ENCODE data around the gene FCAMR.

FCAMR gene, protein sequence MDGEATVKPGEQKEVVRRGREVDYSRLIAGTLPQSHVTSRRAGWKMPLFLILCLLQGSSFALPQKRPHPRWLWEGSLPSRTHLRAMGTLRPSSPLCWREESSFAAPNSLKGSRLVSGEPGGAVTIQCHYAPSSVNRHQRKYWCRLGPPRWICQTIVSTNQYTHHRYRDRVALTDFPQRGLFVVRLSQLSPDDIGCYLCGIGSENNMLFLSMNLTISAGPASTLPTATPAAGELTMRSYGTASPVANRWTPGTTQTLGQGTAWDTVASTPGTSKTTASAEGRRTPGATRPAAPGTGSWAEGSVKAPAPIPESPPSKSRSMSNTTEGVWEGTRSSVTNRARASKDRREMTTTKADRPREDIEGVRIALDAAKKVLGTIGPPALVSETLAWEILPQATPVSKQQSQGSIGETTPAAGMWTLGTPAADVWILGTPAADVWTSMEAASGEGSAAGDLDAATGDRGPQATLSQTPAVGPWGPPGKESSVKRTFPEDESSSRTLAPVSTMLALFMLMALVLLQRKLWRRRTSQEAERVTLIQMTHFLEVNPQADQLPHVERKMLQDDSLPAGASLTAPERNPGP

DNA sequence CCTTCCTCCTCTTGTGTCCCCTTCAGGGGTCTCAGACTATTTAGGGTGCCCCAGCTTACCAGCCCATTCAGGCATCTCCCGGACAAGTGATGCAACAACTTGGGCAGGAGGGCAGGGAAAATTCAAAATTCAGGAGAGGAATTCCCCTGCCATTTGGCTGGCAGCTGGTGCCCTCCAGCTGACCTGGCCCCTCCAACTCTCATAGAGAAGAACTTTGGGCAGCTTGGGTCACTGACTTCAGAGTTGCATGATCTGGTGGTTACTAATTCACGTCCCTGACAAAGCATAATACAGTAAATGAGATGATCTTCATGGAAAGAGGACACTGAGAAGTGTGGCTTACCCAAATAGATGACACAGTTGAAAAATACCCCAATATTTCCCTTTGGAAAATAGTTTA lies at the start of gene FCAMR:
TSS of gene FCAMR (minus strand) at position 15 of the 400 bp plus-strand sequence. CDS start 335 bp downstream, outside the sequence.
- DNase-seq: no peak

DNA sequence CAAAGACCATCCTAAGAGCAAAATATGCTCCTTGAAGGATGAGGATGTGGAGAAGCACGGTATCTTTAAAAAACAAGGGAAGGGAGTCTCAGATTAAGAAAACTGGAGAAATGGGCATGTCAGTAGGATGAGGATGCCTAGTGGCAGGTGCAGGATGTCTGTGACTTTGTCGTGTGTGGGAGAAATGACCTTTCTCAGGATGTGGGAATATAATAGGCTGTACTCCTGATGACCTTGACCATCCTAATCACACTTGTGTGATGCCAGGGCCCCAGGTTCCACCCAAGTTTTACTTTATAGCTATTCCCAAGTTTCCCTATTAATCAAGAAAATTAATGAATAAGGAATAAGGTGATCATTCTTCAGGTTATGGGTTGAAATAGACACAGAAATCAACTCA lies 49.4 kb upstream of the FCAMR start:
- no peak for DNase-seq

DNA sequence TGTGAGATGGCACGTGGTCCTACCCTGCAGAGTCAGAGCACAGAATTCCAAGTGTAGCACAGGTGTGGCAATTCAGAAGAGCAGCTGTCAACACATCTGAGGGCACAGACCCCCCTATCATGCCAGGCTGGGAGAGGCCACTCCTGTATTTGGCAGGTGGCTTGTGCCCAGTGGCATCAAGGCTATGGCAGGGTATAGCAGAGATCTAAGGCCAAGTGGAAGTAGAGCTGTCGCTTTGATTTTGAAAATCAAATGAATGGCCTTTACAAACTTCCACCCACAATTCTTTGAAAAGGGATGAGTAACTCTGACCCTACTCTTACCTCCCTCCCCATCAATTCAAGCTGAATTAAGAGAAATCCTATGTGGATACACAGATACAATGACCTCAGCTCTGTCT lies 48.9 kb upstream of the FCAMR start:
- no peak for DNase-seq

DNA sequence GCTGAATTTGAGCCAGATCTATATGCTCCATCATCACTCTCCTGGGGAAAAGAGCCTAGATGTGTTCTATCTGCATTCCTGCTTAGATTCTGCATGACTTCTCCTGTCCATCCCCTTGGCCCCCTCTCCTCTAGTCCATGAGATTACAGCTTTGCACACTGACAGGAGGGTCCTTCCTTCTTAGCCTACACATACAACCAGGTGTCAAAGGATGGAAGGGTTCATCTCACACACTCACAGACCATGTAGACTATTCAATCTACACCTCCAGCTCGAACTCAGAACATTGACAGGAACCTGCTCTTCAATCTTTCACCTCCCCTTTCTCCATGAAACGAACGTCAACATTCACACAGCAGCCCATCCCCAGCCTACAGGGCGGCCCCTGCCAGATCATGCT lies 48.4 kb upstream of the FCAMR start:
- no peak for DNase-seq

DNA sequence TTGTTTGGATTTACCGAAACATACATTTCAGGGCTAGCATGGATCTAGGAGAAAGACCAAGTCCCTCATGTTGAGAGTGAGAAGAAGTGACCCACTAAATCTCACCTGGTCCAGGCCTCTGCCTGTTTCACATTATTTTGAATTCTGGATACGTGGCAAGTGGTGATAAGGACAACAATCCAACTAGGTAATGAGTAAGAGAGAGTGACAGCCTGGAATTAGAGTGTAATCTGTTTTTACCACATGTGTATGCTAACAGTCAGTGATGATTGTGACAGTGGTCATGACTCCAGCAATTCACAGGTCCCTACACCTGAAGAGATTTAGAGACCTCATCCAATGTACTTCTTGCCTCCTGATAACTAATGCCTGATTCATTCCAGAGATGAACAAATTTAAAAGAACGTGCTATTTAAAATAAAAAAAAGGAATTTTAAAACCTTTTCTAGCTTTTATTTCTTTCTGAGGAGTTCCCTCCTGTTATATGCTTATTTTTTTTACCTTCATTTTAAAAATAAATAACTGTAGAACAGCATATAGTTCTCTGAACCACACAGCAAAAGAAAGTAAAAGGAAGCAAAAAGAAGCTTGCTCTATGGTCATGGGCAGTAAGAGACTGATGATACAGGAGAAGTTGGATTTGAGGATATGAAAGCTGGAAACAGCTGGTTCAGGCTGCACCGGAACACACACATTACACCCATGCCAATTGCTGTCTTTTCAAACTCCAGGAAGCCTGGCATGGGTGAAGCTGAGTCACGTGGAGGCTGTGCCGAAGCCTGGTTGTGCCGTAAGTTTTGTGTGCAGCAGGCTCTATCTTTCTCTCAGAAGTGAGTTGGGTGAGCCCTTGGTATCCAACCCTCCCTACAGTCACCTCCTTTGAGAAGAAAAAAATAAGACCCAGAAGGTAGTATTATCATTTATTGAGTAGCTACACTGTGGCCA lies 47.6 kb upstream of the FCAMR start:
- no peak for DNase-seq

DNA sequence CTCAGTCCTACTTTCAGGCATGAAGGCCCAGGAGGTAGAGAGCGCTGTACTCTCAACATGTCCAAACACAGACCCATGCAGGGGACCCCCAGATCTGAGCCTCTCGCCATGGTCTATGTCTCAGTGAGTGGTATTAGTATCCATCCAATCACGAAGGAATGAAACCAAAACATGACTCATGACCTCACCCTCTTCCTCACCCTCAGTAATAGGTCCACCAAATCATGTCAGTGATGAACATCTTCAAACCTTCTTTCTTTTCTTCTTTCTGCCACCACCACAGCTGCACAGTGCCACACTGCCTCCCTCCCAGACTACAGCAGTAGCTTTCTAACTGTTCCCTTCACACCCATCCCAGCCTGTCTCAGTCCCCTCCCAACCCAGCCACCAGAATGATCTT lies 45.5 kb upstream of the FCAMR start:
- DNase-seq: no peak

DNA sequence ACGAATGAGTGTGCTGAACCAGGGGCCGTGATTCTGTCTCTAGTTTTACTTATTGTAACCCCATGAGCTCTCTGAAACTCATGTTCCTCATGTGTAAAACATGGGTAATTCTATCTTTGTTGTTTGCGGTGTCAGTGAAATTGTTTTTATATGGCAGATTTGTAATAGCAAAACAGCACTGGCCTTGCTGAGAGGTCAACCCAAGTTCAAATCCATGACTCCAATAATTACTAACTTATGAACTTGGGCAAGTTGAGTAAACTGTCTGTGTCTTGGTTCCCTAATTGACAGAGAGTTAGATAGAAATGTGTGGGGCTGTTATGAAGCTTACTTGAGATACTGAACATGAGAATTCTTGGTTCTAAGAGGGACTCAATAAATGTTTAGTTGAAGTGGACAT lies 44.5 kb upstream of the FCAMR start:
- DNase-seq: no peak

DNA sequence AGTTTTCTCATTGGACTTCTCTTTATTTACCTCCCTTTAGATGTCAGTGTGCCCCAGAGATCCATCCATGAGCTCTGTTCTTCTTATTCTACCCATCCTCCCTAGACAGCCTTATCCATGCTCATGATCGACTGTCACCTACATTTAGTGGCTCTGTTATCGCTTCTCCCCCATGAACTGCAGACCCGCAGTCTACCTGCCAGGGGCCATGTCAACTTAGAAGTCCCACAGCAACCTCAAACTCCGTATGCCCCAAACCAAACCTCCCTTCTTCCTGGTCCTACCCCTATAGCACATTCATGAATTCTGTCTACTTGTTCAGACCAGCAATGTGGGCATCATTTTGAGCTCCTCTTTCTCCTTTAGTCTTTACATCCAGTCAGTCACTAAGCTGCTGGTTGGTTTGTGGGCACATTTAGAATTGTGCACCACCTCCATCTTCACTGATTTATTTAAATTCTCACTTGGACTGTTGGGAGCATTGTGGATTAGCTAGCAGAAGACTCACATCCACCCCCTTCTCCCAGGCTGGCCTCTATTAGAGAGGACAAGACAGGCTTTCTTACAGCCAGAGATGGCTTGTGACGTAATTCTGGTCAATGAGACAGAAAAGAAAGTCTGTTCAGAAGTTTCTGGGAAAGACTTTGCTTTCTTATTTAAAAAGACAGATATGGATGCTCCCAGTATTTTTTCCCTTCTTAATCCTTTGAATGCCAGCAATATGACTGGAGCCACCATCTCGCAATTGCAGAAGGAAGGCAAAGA lies 43.2 kb upstream of the FCAMR start:
- DNase-seq: no peak

DNA sequence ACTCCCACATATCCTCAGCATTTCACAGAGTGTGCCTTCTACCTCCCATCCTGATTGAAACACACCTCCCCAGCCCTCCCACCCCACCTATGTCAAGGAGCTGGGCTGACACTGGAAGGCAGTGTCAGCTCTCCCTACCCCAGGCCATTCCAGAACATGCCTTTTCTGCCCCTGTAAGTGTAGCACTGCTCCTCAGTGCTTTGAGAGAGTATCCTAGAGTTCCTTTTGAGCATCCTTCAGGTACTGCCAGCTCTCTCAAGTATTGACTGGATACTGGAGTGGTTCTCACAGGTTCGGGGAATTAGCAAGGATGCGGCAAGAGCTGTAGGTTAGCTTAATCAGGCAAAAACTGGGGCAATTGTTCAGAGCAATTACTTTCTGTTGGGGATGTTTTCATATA lies 40.5 kb upstream of the FCAMR start:
- no peak for DNase-seq

DNA sequence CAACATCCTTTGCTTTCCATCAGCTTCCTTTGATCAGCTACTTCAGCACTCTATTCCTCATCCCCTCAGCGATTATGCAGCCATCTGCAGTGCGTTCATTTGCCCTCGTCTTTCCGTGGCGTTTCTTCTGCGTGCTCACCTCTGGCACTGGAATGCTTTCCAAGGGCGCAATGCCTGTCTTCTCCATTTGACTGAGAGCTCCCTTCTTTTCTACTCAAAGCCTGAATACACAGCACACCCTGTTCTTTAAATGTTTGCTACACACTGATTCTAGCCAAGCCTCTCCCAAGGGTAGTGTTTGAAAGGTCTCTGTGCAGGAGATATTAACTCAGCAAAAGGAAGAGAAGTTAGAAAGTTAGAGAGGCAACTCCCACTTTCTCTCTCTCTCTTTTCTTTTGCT lies 39.7 kb upstream of the FCAMR start:
- DNase-seq: no peak

DNA sequence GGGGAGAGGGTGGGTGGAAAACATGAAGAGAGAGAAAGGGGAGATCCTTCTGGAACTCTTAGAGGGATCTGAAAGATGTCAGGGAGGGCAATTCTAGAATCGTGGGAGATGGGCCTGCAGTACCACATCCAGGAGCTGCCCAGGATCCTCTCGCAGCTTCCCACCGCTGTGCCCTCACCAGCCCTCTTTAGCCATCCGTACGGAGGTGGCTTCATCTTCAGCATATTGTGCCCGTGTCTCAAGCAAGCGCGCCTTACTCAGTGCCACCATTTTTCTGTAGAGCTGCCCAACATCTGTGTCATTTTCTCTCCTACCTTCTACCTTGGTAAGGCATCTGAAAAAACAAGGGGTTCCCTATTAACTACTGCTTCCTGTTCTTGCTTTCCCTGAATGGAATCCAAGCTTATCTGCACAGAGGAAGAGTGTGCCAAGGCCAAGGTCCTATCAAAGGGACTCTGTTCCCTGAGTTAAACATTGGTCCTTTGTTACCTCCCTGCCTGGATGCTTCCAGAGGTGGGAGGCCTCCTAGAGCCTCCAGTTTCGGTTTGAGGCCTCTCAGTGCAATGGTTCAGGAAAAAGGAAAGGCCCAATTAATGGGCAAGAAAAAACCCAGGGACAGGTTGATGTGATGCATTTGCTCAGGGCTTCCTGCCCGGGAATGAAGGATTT lies 39.1 kb upstream of the FCAMR start:
- no peak for DNase-seq

DNA sequence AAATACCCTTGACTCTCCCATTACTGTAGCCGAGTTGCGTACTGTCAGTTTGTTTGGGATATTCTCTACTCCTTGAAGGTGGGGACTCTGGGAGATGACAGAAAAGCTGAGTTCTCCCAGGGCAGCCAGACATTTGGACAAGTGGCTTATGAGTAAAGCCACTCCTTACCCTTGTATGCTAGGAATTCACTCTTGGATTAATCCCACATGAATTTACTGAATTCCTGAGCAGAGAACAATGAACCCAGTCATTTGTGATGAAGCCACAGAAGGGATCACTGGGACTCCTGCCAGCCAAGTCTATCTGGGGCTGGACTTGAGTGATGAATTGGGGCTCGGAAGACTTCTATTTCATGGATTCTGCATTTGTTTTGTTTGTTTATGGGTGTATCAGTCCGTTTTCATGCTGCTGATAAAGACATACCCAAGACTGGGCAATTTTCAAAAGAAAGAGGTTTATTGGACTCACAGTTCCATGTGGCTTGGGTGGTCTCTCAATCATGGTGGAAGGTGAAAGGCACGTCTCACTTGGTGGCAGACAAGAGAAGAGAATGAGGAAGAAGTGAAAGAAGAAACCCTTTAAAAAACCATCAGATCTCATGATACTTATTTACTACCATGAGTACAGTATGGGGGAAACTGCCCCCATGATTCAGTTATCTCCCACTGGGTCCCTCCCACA lies 37.2 kb upstream of the FCAMR start:
- DNase-seq: no peak

DNA sequence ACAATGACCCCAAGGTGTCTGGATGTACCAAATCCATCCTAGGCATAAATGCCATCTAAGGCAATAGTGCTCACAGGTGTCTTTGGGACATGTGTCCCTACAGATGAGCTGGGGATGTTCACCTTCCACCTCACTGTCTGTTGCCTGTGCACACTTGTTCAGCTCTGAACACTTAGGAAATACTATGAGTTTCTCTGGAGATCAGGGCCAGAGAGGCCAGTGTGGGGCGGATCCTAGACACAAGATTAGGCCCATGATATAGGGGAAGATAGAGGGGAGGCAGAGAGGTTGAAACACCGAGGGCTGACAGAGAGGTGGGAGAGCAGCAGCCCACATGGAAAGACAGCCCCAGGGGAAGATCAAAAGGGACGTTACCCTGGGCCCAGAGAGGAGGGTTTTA lies 36.7 kb upstream of the FCAMR start:
- no peak for DNase-seq

DNA sequence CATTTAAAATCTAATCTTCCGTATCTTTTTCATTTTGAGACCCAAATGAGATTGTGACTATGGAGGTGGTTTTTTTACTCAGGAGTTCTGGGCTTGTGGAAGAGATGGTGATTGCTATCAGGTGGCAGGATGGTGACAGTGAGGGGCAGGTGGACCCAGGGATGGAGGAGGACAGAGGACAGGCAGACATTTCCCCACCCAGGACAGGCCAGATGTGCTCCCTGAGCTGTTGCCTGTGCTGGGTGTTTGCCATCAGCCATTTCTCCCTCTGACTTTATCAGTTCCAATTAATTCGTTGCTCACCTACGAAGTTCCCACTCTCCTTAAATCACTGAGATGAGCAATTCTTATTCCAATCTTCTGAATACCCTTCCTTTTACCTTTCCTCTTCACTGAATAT lies 35.8 kb upstream of the FCAMR start:
- DNase-seq: no peak

DNA sequence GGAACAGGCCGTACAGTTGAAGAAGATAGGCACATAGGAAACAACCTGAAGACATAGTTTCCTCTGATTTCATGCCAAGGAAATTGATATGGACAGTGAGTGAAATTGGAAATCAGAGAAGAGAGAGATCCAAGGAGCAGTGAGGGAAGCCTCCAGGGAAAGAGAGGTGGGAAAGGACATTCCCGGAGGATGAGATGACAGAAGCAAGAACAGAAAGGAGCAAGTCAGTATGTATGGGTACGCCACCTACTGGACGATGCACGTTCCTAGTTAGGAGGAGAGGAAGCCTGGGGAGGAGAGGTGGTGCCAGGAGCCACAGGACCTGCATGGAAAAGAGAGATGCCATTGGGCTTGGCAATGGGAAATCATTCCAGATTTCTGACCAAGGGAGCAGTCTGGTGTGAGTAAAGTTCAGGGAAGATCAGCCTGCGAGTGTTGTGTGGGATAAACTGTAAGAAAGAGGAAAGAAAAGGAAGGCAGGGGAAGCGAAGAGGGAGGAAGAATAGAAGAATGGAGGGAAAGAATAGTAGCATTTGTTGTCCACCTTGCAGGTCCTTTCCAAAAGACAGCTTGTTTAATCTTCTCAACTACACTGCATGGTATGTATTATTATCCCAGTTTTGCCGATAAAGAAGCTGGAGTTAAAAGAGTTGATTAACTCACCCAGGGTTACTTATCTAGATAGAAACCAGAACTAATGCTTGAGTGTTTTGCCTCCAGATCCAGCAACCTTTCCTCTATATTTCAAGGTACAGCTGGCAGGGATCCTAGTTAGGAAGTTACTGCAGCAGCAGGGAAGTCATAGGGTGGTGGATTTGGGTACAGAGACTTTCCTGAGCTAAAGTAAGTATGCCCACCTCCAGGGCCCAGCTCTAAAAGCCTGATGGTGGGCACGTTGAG lies 34.9 kb upstream of the FCAMR start:
- DNase-seq: peak; percentile 20

DNA sequence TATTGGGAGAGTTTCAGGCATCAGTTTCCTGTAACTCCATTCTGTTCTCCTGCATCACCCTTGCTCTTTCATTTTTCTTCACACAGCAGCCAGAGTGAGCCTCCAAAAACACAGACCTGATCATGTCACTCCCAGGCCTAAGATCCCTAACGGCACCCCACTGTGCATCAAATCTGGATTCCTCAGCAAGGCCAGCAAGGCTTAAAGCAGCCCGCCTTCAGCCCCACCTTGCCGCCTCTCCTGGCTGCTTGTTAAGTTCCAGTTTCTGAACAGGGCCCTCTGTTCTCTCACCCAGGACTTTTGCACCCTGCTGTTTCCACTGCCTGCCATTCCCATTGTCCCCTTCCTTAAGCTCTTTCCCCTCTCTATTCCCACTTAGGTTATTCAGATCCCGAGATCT lies 33.0 kb upstream of the FCAMR start:
- no peak for DNase-seq

DNA sequence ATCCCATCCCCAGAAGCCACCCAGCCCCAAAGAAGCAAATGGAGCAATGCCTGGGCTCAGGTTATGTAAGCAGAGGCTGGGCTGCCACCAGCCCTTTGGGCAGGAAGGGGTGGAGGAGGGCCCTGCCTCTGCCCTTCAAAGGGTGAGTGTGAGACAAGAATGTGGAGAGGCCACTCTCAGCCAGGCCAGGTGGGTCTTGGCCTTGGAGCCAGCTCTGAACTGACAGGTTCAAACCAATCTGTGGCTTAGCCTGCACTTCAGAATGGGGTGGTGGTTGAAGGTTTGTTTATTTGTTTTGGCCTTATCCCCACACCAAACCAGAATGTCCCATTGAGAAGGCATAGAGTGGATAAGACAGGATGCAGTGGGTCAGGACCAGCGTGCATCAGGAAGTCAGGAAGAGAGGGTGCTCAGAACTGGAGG lies 32.5 kb upstream of the FCAMR start:
- no peak for DNase-seq

DNA sequence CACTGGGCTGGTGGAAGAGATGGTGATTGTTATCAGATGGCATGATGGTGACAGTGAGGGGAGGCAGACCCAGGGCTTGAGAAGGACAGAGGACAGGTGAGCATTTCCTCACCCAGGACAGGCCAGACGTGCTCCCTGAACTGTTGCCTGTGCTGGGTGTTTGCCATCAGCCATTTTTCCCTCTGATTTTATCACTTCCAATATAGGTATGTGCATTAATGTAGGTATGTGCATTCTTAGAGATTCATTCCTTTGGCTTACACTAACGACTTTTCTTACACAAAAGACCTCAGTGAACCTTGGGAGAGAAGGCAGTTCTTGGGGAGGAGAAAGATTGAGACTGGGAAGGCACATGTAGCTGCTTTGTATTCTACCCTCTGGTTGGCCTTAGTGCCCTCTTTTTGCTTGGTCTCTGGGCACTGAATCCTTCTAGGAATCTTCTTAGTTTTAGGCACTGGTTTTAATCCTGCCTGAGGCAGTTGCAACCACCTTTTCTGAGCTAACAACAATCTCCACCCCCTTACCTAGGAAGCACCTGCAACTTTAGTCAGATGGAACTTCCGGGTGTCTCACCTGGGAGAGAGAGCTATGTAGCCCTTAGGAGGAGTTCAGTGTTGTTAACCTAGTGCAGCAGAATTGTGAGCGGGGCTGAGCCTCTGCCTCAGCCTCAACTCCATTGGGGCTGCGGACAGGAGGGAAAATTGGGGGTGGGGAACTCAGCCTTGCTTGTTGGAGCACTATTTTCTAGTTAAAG lies 31.4 kb upstream of the FCAMR start:
- no peak for DNase-seq

DNA sequence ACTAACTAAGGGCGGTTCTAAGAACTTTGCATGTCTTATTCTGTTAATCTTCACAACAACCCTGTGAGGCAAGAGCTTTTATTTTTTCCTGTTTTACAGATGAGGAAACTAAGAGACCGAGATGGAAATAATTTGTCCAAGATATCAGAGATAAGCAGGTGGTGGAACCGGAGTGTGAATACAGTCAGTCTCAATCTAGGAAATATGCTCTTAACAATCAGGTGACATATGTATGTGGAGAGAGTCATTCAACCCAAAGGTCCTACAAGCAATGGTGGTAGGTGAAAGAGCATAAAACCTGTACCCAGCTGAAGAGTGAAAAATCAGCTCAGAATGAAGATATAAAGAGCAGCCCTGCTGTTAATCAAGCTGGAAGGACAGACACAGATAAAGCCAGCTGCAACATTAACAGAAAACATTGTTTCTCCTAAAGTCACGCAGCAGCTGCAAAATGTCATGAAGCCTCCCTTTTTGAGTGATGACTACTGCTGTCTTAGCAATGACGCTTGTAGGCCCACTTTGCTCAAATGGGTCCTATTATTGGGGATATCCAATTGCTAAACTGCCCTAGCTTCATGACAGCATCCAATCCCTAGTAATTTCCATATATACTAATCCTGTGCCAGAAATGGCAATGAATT lies 30.5 kb upstream of the FCAMR start:
- no peak for DNase-seq
